HG03097 (cell line): Measurements from ENCODE around the gene GALNT14.

ENCODE experiments used
- ATAC-seq: cut with Tn5 transposase; IDR thresholded peaks from one replicate; pipeline ENCODE4 v1.9.1; 2021; ENCODE audit not compliant: unreplicated experiment, low FRiP score

The GALNT14 gene

DNA sequence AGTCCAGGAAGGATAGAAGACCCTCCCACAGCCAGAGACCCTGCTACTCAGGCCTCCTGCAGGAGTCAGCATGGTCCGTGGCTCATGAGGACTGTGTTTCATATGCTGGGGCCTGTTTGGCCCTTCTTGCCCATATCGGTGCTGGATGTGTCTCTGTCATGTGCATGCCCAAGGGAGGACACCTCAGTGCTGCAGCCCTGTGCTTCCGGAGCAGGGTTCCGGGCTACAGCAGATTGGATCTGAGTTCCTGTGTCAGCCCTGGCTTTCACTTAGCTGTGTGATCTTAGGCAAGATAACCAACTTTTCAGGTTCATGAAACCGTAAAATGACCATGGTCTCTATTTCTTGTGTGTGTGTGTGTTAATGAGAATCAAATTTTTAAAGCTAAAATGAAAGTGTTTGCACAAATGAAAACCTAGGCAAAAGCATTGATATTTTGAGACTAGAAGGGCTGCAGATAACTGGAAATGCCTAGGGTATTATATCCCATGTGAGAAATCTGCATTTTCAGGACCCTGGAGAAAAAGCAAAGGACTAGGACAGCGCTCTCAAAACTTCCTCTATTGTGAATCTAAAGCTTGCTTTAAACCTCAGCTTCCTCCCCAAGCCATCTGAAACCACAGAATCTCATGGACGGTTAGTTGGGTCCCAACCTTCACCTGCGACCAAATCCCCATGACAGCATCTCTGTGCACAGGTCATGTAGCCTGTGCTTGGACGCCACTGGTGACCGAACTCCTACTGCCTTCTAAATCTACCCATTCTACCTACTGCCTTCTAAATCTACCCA is 272.2 kb downstream of the GALNT14 start:
- ATAC-seq = no peak

DNA sequence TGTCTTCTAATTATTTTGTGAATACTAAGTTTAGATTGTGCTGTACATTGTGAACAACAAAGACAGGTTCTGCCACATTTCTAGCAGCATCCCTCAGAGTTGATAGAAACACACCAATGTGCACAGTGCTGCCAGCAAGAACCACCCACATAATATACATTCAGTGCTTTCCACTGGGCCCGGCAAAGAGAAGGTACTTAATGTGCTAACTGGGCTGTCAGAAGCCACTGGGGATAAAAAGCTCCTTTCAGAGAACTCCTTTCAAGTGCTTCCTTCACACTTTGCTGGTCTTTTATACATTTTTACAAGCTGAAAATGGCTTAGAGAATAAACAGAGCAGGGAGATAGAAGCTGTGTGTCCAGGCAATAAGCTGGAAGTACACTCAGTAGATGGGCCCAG is 273.0 kb downstream of the GALNT14 start:
- no peak for ATAC-seq

- no peak for ATAC-seq
Measured at GRCh38 chr2:30862054-30862651, 276.1 kb downstream of the GALNT14 start.

DNA sequence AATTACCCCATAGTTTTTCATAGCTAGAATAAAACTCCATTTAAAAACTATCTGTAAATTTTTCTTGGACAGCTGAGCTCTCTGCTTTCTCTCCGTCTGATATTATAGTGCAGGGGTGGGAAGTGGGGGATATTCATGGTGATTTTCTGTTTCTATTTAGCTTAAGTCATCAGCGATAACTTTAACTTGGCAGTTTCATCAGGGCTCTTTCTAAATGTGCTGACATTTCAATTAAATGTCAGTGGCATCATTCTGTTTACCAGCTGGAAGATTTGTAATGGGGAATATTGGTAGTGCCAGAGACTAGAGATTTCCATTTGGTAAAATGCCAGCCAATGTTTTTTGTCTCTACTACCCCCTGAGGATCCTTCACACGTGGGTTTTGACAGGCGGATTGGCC is 277.5 kb downstream of the GALNT14 start:
- no peak for ATAC-seq
